HepG2 (cell line): Measurements from ENCODE around the gene ERBB4. TPM values are rescaled to one million over a fixed set of nuclear protein-coding genes. Genes with fewer than 3 reads are reported as not detected.

Source experiments
- ATAC-seq: fragments of 200-7000 bp; cut with Tn5 transposase; 3 replicates; pipeline ENCODE4 v1.9.1; 2020; ENCODE audit warnings: mild to moderate bottlenecking, moderate library complexity
- BruUV-seq: library from RNA; stranded (reverse); fragments of 400-500 nt; replicated peaks from 2 replicates; lab custom pipeline; 2021; lab: Mats Ljungman, UMichigan
- CTCF ChIA-PET: fragments of 300-600 bp; formaldehyde crosslinking; extraction: SDS; loops from one replicate; lab custom pipeline; 2021; ENCODE audit warnings: low total read pairs, inconsistent platforms, low intra/inter-chr PET ratio; lab: Yijun Ruan, JAX
- POLR2A ChIA-PET: fragments of 350-600 bp; sonication (Branson Sonifier 250); formaldehyde crosslinking; loops from one replicate; lab custom pipeline; 2020; ENCODE audit warnings: antibody characterized with exemption, inconsistent platforms; lab: Yijun Ruan, JAX
- DNase-seq: peaks from one replicate; pipeline ENCODE4 v3.0.0-alpha.2; 2015; ENCODE audit warnings: low spot score
- FAIRE-seq: peaks from 3 replicates; lab custom pipeline; 2011; peaks lifted over from hg19 to GRCh38; lab: Jason Lieb, UNC
- H2AFZ ChIP-seq: one replicate; pipeline ENCODE4 v1.6.1; 2011; ENCODE audit warnings: low read length, inconsistent platforms
- H3K27ac ChIP-seq: fragments of 300-600 bp; 3 replicates; pipeline ENCODE4 v1.8.0; 2011; ENCODE audit warnings: mixed run types, mild to moderate bottlenecking, mixed read lengths, low read length, inconsistent platforms; ENCODE audit not compliant: insufficient read depth; ENCODE audit errors: extremely low read length
- H3K27me3 ChIP-seq, 2 experiments: fragments of 200-600 bp in 1 of 2; 2 replicates in 1 of 2; 3 replicates in 1 of 2; pipeline versions ENCODE4 v1.6.0 to v1.8.0; 2011; ENCODE audit warnings: low read length in 2 of 2, mild to moderate bottlenecking in 2 of 2, moderate library complexity in 2 of 2, inconsistent platforms in 1 of 2; ENCODE audit not compliant: insufficient read depth in 2 of 2, control insufficient read depth in 1 of 2
- H3K36me3 ChIP-seq, 2 experiments: fragments of 200-600 bp in 1 of 2; replicated peaks in 1 of 2; 2 replicates in 1 of 2; 3 replicates in 1 of 2; pipeline versions ENCODE4 v1.5.1 to v1.8.0; 2011; ENCODE audit warnings: low read length in 2 of 2, inconsistent platforms in 1 of 2; ENCODE audit not compliant: insufficient read depth in 2 of 2, control insufficient read depth in 1 of 2
- H3K4me1 ChIP-seq: 2 replicates; pipeline ENCODE4 v1.5.1; 2012; ENCODE audit warnings: low read length, inconsistent platforms; ENCODE audit not compliant: insufficient read depth
- H3K4me2 ChIP-seq: 2 replicates; pipeline ENCODE4 v1.6.0; 2011; ENCODE audit warnings: low read depth, low read length, inconsistent platforms
- H3K4me3 ChIP-seq, 3 experiments: fragments of 200-600 bp in 1 of 3; sonication (generic), shearing (Covaris generic) in 1 of 3; replicated peaks in 1 of 3; 2 replicates each; pipeline ENCODE4 v1.5.1; 2011 to 2016; ENCODE audit warnings: low read length in 3 of 3, inconsistent platforms in 2 of 3, low read depth in 2 of 3, mild to moderate bottlenecking in 2 of 3, control low read depth in 1 of 3, mixed read lengths in 1 of 3; ENCODE audit not compliant: insufficient read depth in 1 of 3
- H3K79me2 ChIP-seq: one replicate; pipeline ENCODE4 v1.6.1; 2011; ENCODE audit warnings: low read length, inconsistent platforms; ENCODE audit not compliant: insufficient read depth
- H3K9ac ChIP-seq: 2 replicates; pipeline ENCODE4 v1.6.0; 2011; ENCODE audit warnings: mild to moderate bottlenecking, low read depth, low read length, inconsistent platforms; ENCODE audit not compliant: insufficient read depth
- H3K9me3 ChIP-seq: 2 replicates; pipeline ENCODE4 v1.5.1; 2012; ENCODE audit warnings: mild to moderate bottlenecking, low read length
- H4K20me1 ChIP-seq: 2 replicates; pipeline ENCODE4 v1.6.0; 2011; ENCODE audit warnings: inconsistent platforms, mild to moderate bottlenecking, low read length, moderate library complexity; ENCODE audit not compliant: insufficient read depth
- DNMT1 ChIP-seq: sonication (generic); formaldehyde crosslinking; IDR thresholded peaks from 2 replicates; pipeline ENCODE4 v1.5.1; 2020; ENCODE audit warnings: mild to moderate bottlenecking, missing genetic modification reagents
- E2F5 ChIP-seq: sonication (generic); formaldehyde crosslinking; conservative IDR thresholded peaks from 2 replicates; pipeline ENCODE4 v1.4.0; 2020; ENCODE audit warnings: missing genetic modification reagents
- FIP1L1 ChIP-seq: fragments of 200-400 bp; formaldehyde crosslinking; IDR thresholded peaks from 2 replicates; pipeline ENCODE4 v1.6.1; 2018; ENCODE audit warnings: low read depth, mild to moderate bottlenecking, low read length, moderate library complexity, borderline replicate concordance; ENCODE audit not compliant: insufficient read depth
- KLF16 ChIP-seq, 2 experiments: sonication (generic) in 1 of 2; formaldehyde crosslinking in 1 of 2; IDR thresholded peaks; 2 replicates each; pipeline versions ENCODE4 v1.6.1 to v1.8.0; 2016 to 2023; ENCODE audit warnings: missing genetic modification reagents in 2 of 2, missing compliant biosample characterization in 1 of 2
- KLF9 ChIP-seq: IDR thresholded peaks from 2 replicates; pipeline ENCODE4 v1.6.1; 2016; ENCODE audit warnings: low read depth
- MEIS2 ChIP-seq: sonication (generic); formaldehyde crosslinking; IDR thresholded peaks from 2 replicates; pipeline ENCODE4 v1.9.0; 2021; ENCODE audit warnings: mild to moderate bottlenecking, missing genetic modification reagents
- ZNF354B ChIP-seq: sonication (generic); formaldehyde crosslinking; IDR thresholded peaks from 2 replicates; pipeline ENCODE4 v1.8.0; 2022; ENCODE audit warnings: mild to moderate bottlenecking, missing genetic modification reagents
- ZNF430 ChIP-seq: sonication (generic); formaldehyde crosslinking; IDR thresholded peaks from 2 replicates; pipeline ENCODE4 v1.9.0; 2021; ENCODE audit warnings: mild to moderate bottlenecking, missing genetic modification reagents
- ZNF598 ChIP-seq: sonication (generic); formaldehyde crosslinking; IDR thresholded peaks from 2 replicates; pipeline ENCODE4 v1.5.1; 2020; ENCODE audit warnings: mild to moderate bottlenecking, missing genetic modification reagents, borderline replicate concordance
- WGBS: methylation state at CpG from one replicate; pipeline ENCODE4 v1.1.6; 2017; ENCODE audit warnings: low lambda C conversion rate; 5-methylcytosine and 5-hydroxymethylcytosine counted together
- in situ Hi-C: cut with HindIII; loops from 2 replicates; pipeline ENCODE4 v1.10.0; 2017; ENCODE audit warnings: low pct_unique_long_range_greater_than_20kb; ENCODE audit not compliant: extremely low pct_ligation_motif_present
- intact Hi-C: fragments of 100-400 bp; cut with micrococcal nuclease; formaldehyde crosslinking; loops from one replicate; pipeline ENCODE4 v1.10.0; 2022; ENCODE audit not compliant: unreplicated experiment
- polyA plus RNA-seq, 8 experiments: library from polyadenylated mRNA; depleted of rRNA in 3 of 8; stranded (reverse) in 7 of 8; unstranded in 1 of 8; fragments of >200 nt; fragmentation: Illumina TruSeq in 4 of 8; extraction: Trizol in 4 of 8; gene quantifications; 2 replicates each; pipeline versions ENCODE4 v1.2.1 to v1.2.3, GENCODE V29; 2011 to 2016; ENCODE audit warnings: low read depth in 4 of 8, missing spikeins in 1 of 8, mixed read lengths in 1 of 8; ENCODE audit not compliant: insufficient read depth in 1 of 8
- total RNA-seq, 5 experiments: library from RNA; depleted of rRNA; stranded (reverse); fragments of >200 nt; fragmentation: Illumina TruSeq; extraction: Trizol; gene quantifications; 2 replicates each; pipeline ENCODE4 v1.2.3, GENCODE V29; 2016; ENCODE audit warnings: low read depth in 1 of 5

ERBB4 gene
- total and polyA plus RNA-seq, 2 of the 13 experiments (the other 11 are each of a cell fraction or from before 2014, with no cell fraction given), result not detected

- TF ChIP-seq ZNF598 (CRISPR knock-in tag), result no peak
Measured at GRCh38 chr2:211426240-211426639, 1112.4 kb downstream of the ERBB4 start (continued).

- no peak overlapping the region for H3K27ac ChIP-seq
- intact Hi-C loops, result no loop called here
- no peak overlapping the region for H3K4me3 ChIP-seq
- FAIRE-seq (no peak), DNase-seq (no peak), ATAC-seq (no peak)
- no peak overlapping the region for H2AFZ ChIP-seq
- H3K9ac ChIP-seq, result no peak overlapping the region
- TF ChIP-seq ZNF354B (no peak), KLF9 (CRISPR knock-in tag) (no peak), MEIS2 (no peak), DNMT1 (no peak), FIP1L1 (no peak), KLF16 (CRISPR knock-in tag; IDR thresholded peaks at IDR 0.05) (no peak), ZNF430 (CRISPR knock-in tag) (no peak), E2F5 (no peak)
- ChIA-PET POLR2A (no interaction called here), CTCF (no interaction called here)
- H3K27me3 ChIP-seq, result no peaks in the 10 kb centered on the region
- no peaks in the 10 kb centered on the region for H3K4me1 ChIP-seq
- in situ Hi-C loops, result no loop called here
- H3K79me2 ChIP-seq, result no peaks in the 10 kb centered on the region
- H4K20me1 ChIP-seq, result no peaks in the 10 kb centered on the region
- H3K36me3 ChIP-seq, result no peaks in the 10 kb centered on the region
- BruUV-seq, result no TSS peak
- WGBS, result 0% methylated on average over 2 of the region's 2 CpGs
- no peak overlapping the region for H3K4me2 ChIP-seq
- no peaks in the 10 kb centered on the region for H3K9me3 ChIP-seq
Measured at GRCh38 chr2:211423018-211423417, 1115.6 kb downstream of the ERBB4 start.
